ENCODE measurements around the gene CCL11.

The CCL11 gene

DNA sequence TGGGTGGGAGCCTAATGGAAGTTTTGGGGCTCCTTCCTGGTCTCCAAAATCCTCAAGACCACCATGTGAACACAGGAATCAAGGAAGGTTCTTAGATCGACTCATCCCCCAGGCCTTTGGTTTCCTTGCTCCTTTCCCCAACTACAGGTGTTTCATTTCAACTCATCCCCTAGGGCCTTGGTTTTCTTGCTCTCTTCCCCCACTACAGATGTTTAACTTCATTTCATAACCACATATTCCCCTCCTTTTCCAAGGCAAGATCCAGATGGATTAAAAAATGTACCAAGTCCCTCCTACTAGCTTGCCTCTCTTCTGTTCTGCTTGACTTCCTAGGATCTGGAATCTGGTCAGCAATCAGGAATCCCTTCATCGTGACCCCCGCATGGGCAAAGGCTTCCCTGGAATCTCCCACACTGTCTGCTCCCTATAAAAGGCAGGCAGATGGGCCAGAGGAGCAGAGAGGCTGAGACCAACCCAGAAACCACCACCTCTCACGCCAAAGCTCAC is at the start of gene CCL11:
TSS of gene CCL11 (plus strand) at position 457 of the 507 bp plus-strand sequence. CDS start 67 bp downstream, outside the sequence.
- DNase-seq = no peak

DNA sequence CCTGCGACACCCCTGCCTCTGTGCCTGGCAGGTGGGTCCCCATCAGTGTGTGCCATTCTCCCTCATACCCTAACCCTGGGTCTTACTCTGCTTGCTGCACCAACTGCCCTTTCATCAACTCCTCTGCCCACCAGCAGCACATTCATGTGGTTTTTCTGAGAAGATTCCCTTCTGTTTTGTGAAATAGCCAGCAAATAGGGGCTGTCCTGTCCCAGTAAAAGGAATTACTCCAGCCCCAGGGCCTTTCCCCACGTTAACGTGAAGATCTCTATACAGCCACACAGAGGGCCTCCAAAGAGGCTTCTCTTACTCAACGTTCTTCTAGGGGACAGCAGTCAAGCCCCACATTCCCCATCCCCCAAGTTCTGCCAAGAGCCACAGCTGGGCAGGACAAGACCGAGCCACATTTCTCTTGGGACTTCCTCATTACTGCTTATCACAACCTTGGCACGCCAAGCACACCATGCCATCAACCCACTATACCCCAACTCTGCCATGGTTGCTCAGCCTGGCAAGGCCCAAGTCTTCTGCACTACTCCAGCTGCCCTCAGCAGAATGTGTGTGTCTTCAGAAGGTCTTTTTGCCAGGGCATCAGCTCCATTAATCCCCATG is 49.2 kb upstream of the CCL11 start:
- DNase-seq = no peak

GRCh38 chr17:34237458-34237857 is 48.1 kb upstream of the CCL11 start:
- DNase-seq = no peak

DNA sequence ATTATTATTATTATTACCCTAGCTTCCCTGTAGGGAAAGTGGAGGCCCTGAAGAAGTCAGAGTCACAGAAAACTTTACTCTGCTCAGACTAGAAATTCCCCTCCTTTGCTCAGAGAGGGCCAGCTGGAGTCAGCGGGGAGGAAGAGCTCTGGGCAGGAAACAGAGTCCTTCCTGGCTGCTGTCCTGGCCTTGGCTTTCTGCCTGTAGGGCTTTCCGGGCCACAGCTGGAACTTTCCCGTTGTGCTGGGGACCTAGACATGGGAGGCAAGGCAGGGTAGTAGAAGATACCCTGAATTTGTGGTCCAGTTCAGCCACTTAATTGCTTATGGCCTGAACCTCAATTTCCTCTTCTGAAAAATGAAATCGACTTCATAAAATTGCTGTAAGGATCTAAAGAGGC is 44.5 kb upstream of the CCL11 start:
- no peak for DNase-seq

DNA sequence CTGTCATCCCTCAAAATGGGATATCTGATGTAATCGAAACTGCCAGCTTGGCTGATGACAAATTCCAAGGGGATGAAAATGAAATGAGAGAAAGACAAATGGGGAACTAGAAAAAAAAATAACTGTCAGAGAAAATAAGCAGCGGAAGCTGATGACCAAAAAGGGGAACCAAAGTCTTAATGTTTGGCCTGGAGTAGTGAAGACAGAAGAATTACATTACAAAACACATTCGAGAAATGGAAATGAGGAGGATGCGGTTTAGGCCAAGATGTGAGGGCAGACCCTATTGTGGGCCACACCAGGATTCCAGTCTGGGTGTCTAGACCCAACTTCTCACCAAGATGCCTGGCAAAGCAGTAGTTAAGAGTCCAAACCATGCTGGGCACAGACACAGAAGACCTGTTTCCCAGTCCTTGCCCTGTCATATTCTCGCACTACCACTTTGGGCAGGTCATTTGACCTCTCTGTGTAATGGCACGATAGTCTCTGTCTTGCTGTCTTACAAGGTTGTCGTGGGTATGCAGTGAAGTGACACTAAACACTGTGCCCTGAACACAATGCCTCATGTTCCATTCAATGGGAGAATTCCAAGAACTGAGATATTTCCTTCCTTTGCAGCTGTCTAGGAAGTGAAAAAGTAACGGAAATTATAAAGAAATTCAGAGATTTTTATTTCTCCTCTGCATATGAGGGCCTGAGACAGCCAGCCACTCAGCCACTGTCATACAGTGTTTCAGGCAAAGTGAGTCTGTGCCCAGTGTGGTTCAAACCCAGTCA is 42.8 kb upstream of the CCL11 start:
- no peak for DNase-seq

GRCh38 chr17:34243364-34244320 is 41.9 kb upstream of the CCL11 start:
- DNase-seq = no peak

GRCh38 chr17:34245351-34245905 is 40.1 kb upstream of the CCL11 start:
- DNase-seq = no peak

DNA sequence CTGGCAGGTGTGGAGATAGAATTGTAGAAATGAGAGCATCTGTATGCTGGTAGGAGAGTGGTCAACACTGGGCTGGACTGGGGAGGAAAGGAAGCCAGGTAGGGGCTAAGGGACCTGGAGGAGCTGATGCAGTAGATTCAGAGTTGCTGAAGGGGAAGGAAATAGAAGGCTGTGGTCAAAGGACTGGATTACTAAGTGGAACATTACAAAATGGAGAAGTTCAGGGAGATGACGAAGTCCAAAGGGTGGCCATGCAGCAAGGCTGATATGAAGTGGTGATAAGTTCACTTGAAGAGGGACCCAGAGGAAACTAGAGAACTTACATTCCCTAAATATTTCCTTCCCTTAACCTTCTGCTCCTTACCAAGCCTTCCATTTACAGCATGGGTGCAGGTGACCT is 39.1 kb upstream of the CCL11 start:
- DNase-seq = no peak

GRCh38 chr17:34246881-34247280 is 38.7 kb upstream of the CCL11 start:
- DNase-seq = no peak

- no peak for DNase-seq
Observed at GRCh38 chr17:34248511-34249024, 37.0 kb upstream of the CCL11 start.

GRCh38 chr17:34249061-34249460 is 36.5 kb upstream of the CCL11 start:
- no peak for DNase-seq

GRCh38 chr17:34249478-34249877 is 36.1 kb upstream of the CCL11 start:
- DNase-seq = no peak

DNA sequence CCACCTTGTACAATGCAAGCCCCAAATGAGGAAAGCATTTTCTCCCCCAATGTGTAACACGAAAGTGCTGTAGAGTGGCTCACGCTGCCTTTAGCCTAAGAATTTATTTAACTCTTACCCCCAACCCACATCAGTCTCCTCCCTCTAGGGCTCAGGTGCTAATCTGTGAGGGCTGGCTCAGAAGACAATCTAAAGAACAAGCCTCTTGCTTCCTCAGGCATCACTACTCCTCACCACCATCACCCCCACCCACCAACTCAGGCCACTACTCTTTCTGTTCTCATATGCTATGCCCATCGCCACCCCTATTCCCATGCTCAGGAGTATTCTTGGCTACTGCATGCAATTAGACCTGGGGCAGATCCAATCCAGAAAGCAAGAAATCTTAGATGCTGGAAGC is 34.4 kb upstream of the CCL11 start:
- no peak for DNase-seq

GRCh38 chr17:34252095-34252443 is 33.5 kb upstream of the CCL11 start:
- DNase-seq = no peak

GRCh38 chr17:34252444-34253138 is 33.0 kb upstream of the CCL11 start:
- no peak for DNase-seq

- no peak for DNase-seq
Observed at GRCh38 chr17:34253139-34253525, 32.4 kb upstream of the CCL11 start.

DNA sequence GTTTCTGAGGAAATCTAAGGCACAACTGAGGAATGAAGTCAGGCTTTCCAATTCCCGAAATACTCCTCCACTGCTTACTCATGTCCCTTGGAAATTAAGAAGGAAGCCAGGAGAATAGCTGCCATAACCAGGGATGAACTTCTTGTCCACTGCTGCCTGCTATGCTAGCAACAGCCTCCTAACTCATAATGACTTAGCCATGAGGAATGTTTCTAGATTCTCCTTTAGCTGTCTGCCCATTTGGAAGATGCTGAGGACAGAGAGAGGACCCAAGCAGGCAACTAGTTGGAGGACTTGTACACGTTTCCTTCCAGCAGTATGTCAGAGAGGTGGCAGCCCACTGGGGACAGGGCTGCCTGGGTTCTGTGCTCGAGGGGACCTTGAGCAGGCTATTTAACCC is 31.4 kb upstream of the CCL11 start:
- no peak for DNase-seq

DNA sequence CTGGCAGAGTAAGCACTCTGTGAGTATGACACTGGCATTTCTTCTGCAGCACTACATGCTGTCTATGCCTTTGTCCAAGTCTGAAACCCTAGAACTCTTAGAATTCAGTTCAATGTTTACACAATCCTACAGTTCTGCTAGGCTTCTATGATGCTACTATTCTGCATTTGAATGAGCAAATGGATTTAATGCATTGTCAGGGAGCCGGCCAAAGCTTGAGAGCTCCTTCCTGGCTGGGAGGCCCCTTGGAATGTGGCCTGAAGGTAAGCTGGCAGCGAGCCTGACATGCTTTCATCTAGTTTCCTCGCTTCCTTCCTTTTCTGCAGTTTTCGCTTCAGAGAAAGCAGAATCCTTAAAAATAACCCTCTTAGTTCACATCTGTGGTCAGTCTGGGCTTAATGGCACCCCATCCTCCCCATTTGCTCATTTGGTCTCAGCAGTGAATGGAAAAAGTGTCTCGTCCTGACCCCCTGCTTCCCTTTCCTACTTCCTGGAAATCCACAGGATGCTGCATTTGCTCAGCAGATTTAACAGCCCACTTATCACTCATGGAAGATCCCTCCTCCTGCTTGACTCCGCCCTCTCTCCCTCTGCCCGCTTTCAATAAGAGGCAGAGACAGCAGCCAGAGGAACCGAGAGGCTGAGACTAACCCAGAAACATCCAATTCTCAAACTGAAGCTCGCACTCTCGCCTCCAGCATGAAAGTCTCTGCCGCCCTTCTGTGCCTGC is 30.7 kb upstream of the CCL11 start, which contains the start of gene CCL2:
TSS of gene CCL2 (plus strand) at position 635 of the 730 bp plus-strand sequence. CDS start at position 700, 65 bp downstream.
- DNase-seq = no peak

DNA sequence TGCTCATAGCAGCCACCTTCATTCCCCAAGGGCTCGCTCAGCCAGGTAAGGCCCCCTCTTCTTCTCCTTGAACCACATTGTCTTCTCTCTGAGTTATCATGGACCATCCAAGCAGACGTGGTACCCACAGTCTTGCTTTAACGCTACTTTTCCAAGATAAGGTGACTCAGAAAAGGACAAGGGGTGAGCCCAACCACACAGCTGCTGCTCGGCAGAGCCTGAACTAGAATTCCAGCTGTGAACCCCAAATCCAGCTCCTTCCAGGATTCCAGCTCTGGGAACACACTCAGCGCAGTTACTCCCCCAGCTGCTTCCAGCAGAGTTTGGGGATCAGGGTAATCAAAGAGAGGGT is 30.2 kb upstream of the CCL11 start:
- no peak for DNase-seq

GRCh38 chr17:34255841-34256240 is 29.7 kb upstream of the CCL11 start:
- no peak for DNase-seq

GRCh38 chr17:34257299-34257985 is 28.1 kb upstream of the CCL11 start:
- no peak for DNase-seq
